Measurements from ENCODE around the gene IRAK4.

The IRAK4 gene

GRCh38 chr12:43766291-43766690 lies 7.5 kb downstream of the IRAK4 start:
- DNase-seq (ENCODE audit: low read depth) = no peak

- no peak for DNase-seq (ENCODE audit: low read depth)
Observed at GRCh38 chr12:43776498-43776897, 17.7 kb downstream of the IRAK4 start.

GRCh38 chr12:43786899-43787693 lies 28.3 kb downstream of the IRAK4 start:
- no peak for DNase-seq (ENCODE audit: low read depth)

- DNase-seq (ENCODE audit: low read depth) = no peak
Observed at GRCh38 chr12:43789941-43790340, 31.2 kb downstream of the IRAK4 start.

- DNase-seq (ENCODE audit: low read depth) = no peak
Observed at GRCh38 chr12:43795716-43796280, 37.0 kb downstream of the IRAK4 start.

GRCh38 chr12:43797561-43798217 lies 38.9 kb downstream of the IRAK4 start:
- no peak for DNase-seq (ENCODE audit: low read depth)

GRCh38 chr12:43805149-43805859 lies 46.6 kb downstream of the IRAK4 start:
- DNase-seq (ENCODE audit: low read depth) = no peak

- peak; percentile 72 for DNase-seq (ENCODE audit: low read depth)
Observed at GRCh38 chr12:43805860-43806736, 47.3 kb downstream of the IRAK4 start, which contains the start of gene TWF1. Gene TWF1 (minus strand): TSS chr12:43806317. CDS start chr12:43806245, 72 bp downstream.

GRCh38 chr12:43806737-43807072 lies 48.0 kb downstream of the IRAK4 start:
- DNase-seq (ENCODE audit: low read depth) = no peak

GRCh38 chr12:43807386-43807785 lies 48.6 kb downstream of the IRAK4 start:
- DNase-seq (ENCODE audit: low read depth) = no peak

- DNase-seq (ENCODE audit: low read depth) = no peak
Observed at GRCh38 chr12:43812057-43812456, 53.3 kb downstream of the IRAK4 start.

GRCh38 chr12:43812926-43813325 lies 54.2 kb downstream of the IRAK4 start:
- DNase-seq (ENCODE audit: low read depth) = no peak

- no peak for DNase-seq (ENCODE audit: low read depth)
Observed at GRCh38 chr12:43815416-43815815, 56.7 kb downstream of the IRAK4 start.

- DNase-seq (ENCODE audit: low read depth) = no peak
Observed at GRCh38 chr12:43816168-43816567, 57.4 kb downstream of the IRAK4 start.

- DNase-seq (ENCODE audit: low read depth) = no peak
Observed at GRCh38 chr12:43824207-43824775, 65.5 kb downstream of the IRAK4 start.

GRCh38 chr12:43826681-43827080 lies 67.9 kb downstream of the IRAK4 start:
- DNase-seq (ENCODE audit: low read depth) = no peak

GRCh38 chr12:43827093-43827492 lies 68.3 kb downstream of the IRAK4 start:
- DNase-seq (ENCODE audit: low read depth) = no peak

GRCh38 chr12:43832463-43833168 lies 73.9 kb downstream of the IRAK4 start:
- DNase-seq (ENCODE audit: low read depth) = no peak

- DNase-seq (ENCODE audit: low read depth) = no peak
Observed at GRCh38 chr12:43835264-43835655, 76.5 kb downstream of the IRAK4 start.

- DNase-seq (ENCODE audit: low read depth) = peak; percentile 29
Observed at GRCh38 chr12:43835656-43836474, 77.1 kb downstream of the IRAK4 start, which contains the start of gene TMEM117. Gene TMEM117 (plus strand): TSS chr12:43836081.

All from T follicular helper cell (primary cell).